ENCODE data around the gene MYO5B.

DNA sequence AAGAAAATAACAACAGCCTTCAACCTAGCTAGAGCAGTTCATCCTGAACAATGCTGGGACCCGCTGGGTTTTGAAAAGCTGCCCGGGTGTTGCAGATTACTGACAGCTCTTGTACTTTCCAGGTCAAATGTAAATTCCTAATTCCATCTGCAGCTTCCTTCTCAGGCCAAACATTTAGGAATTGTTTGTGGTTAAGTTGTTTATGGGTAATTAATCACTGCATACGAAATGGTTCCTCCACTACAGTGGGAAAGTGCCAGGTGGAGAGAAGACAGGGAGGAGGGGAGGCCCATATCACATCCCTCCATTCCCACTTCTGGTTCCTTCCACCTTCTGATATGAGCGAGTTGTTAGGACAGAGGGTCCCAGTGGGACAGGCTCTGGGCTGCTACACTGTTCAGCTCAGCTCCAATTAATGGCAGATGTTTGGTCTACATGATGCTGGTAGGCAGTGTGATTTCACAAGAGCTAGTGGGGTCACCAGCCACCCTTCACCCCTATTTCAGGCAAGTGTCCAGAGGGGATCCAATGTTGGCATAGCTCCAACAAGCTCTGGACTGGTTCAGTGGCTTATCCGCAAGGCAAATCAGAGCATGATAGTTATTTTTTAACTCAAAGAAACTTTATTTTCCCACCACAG is 268.7 kb downstream of the MYO5B start:
- TF ChIP-seq, protein P1, sequence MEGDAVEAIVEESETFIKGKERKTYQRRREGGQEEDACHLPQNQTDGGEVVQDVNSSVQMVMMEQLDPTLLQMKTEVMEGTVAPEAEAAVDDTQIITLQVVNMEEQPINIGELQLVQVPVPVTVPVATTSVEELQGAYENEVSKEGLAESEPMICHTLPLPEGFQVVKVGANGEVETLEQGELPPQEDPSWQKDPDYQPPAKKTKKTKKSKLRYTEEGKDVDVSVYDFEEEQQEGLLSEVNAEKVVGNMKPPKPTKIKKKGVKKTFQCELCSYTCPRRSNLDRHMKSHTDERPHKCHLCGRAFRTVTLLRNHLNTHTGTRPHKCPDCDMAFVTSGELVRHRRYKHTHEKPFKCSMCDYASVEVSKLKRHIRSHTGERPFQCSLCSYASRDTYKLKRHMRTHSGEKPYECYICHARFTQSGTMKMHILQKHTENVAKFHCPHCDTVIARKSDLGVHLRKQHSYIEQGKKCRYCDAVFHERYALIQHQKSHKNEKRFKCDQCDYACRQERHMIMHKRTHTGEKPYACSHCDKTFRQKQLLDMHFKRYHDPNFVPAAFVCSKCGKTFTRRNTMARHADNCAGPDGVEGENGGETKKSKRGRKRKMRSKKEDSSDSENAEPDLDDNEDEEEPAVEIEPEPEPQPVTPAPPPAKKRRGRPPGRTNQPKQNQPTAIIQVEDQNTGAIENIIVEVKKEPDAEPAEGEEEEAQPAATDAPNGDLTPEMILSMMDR (optimal IDR thresholded peaks at IDR 0.05 in 1 of 3, IDR thresholded peaks at IDR 0.05 in 1 of 3, conservative IDR thresholded peaks at IDR 0.05 in 1 of 3; ENCODE audit: extremely low read depth in 1 of 3, insufficient read depth in 2 of 3, low read length in 3 of 3): no peak
- TF ChIP-seq EZH2 (IDR thresholded peaks at IDR 0.05; ENCODE audit: low read length): no peak

All from keratinocyte (primary cell).